PC-9 (cell line): Measurements from ENCODE around the gene OSBPL6.
"Not testable (repeated sequence)": the region's sequence is repeated elsewhere in the genome, so short reads cannot be mapped to it uniquely, and the experiment has no call there.

ENCODE experiments used
- CTCF ChIP-seq: fragments of 200-600 bp; sonication (generic); conservative IDR thresholded peaks from 2 replicates; pipeline ENCODE4 v1.6.1; 2017; ENCODE audit warnings: mixed run types, antibody characterized with exemption, mild to moderate bottlenecking, moderate library complexity
- EZH2 ChIP-seq: fragments of 200-600 bp; sonication (generic); IDR thresholded peaks from 2 replicates; pipeline ENCODE4 v1.8.0; 2017; ENCODE audit warnings: antibody characterized with exemption, low read depth

- TF ChIP-seq CTCF, EZH2: not testable (repeated sequence)
Measured at GRCh38 chr2:178180648-178181047, 13.7 kb upstream of the OSBPL6 start.
